GM12878 (cell line): ENCODE measurements around the gene CES4A. TPM values are rescaled to one million over a fixed set of nuclear protein-coding genes. Genes with fewer than 3 reads are reported as not detected.

Experiments used
- ATAC-seq: fragments of 200-7000 bp; cut with Tn5 transposase; 3 replicates; pipeline ENCODE4 v1.9.1; 2020; ENCODE audit warnings: mild to moderate bottlenecking, moderate library complexity
- BruUV-seq: library from RNA; stranded (reverse); fragments of 400-500 nt; replicated peaks from 2 replicates; lab custom pipeline; 2021; lab: Mats Ljungman, UMichigan
- CTCF ChIA-PET: fragments of 300-600 bp; sonication (Branson Sonifier 250); formaldehyde crosslinking; extraction: SDS; loops from one replicate; lab custom pipeline; 2021; ENCODE audit warnings: inconsistent platforms; lab: Yijun Ruan, JAX
- POLR2A ChIA-PET: fragments of 350-600 bp; formaldehyde crosslinking; extraction: SDS; loops from one replicate; lab custom pipeline; 2021; ENCODE audit warnings: inconsistent platforms; lab: Charles Lee
- RAD21 ChIA-PET: fragments of 300-600 bp; sonication (Branson Sonifier 250); formaldehyde crosslinking; loops from one replicate; lab custom pipeline; 2023; ENCODE audit warnings: antibody characterized with exemption; ENCODE audit not compliant: unreplicated experiment; lab: Charles Lee
- SMC1A ChIA-PET: fragments of 300-600 bp; sonication (Branson Sonifier 250); formaldehyde crosslinking; loops from one replicate; lab custom pipeline; 2023; ENCODE audit not compliant: unreplicated experiment, uncharacterized antibody; lab: Charles Lee
- DNase-seq: peaks from one replicate; pipeline ENCODE4 v3.0.0-alpha.2; 2011; ENCODE audit warnings: low read depth, low spot score
- FAIRE-seq: peaks from 3 replicates; lab custom pipeline; 2011; peaks lifted over from hg19 to GRCh38; lab: Jason Lieb, UNC
- H2AFZ ChIP-seq: 2 replicates; pipeline ENCODE4 v1.6.0; 2011; ENCODE audit warnings: low read depth, low read length, control low read depth; ENCODE audit not compliant: control insufficient read depth
- H3K27ac ChIP-seq: 2 replicates; pipeline ENCODE4 v1.5.1; 2011; ENCODE audit warnings: control low read depth; ENCODE audit not compliant: control insufficient read depth, insufficient read depth
- H3K27me3 ChIP-seq, 2 experiments: replicated peaks in 1 of 2; 2 replicates each; pipeline versions ENCODE4 v1.6.0 to v1.6.1; 2011; ENCODE audit warnings: low read length in 1 of 2; ENCODE audit not compliant: control insufficient read depth in 2 of 2, insufficient read depth in 2 of 2
- H3K36me3 ChIP-seq, 2 experiments: 2 replicates each; pipeline ENCODE4 v1.5.1; 2011; ENCODE audit warnings: low read length in 1 of 2; ENCODE audit not compliant: control insufficient read depth in 2 of 2, insufficient read depth in 2 of 2
- H3K4me1 ChIP-seq: 2 replicates; pipeline ENCODE4 v1.6.1; 2011; ENCODE audit warnings: mild to moderate bottlenecking, low read length, moderate library complexity, mixed read lengths; ENCODE audit not compliant: control insufficient read depth, insufficient read depth
- H3K4me2 ChIP-seq: 2 replicates; pipeline ENCODE4 v1.6.0; 2011; ENCODE audit warnings: control low read depth; ENCODE audit not compliant: control insufficient read depth, insufficient read depth
- H3K4me3 ChIP-seq: fragments of 200-600 bp; sonication (generic); 2 replicates; pipeline ENCODE4 v1.5.1; 2016
- H3K79me2 ChIP-seq: 2 replicates; pipeline ENCODE4 v1.6.0; 2011; ENCODE audit warnings: low read length; ENCODE audit not compliant: control insufficient read depth, insufficient read depth
- H3K9ac ChIP-seq: 2 replicates; pipeline ENCODE4 v1.8.0; 2011; ENCODE audit warnings: low read length, control low read depth, mixed read lengths; ENCODE audit not compliant: control insufficient read depth, insufficient read depth
- H3K9me3 ChIP-seq: replicated peaks from 3 replicates; pipeline ENCODE4 v1.5.1; 2011; ENCODE audit warnings: mild to moderate bottlenecking, low read length; ENCODE audit not compliant: control insufficient read depth, insufficient read depth
- H4K20me1 ChIP-seq: 2 replicates; pipeline ENCODE4 v1.6.0; 2011; ENCODE audit not compliant: control insufficient read depth, insufficient read depth
- CUX1 ChIP-seq: IDR thresholded peaks from 2 replicates; pipeline ENCODE4 v1.6.1; 2012; ENCODE audit warnings: improper control_type of control experiment, low read depth, low read length; ENCODE audit not compliant: insufficient replicate concordance
- EGR1 ChIP-seq, 2 experiments: IDR thresholded peaks; 1 replicate in 1 of 2; 2 replicates in 1 of 2; pipeline ENCODE4 v1.6.1; 2011 to 2012; ENCODE audit warnings: low read depth in 2 of 2, low read length in 2 of 2, borderline replicate concordance in 1 of 2, mild to moderate bottlenecking in 1 of 2, moderate library complexity in 1 of 2
- IRF3 ChIP-seq: fragments of 450-650 bp; IDR thresholded peaks from 2 replicates; pipeline ENCODE4 v1.6.1; 2014; ENCODE audit warnings: mild to moderate bottlenecking
- NBN ChIP-seq: fragments of 450-650 bp; IDR thresholded peaks from 2 replicates; pipeline ENCODE4 v1.6.1; 2016
- NFYA ChIP-seq: IDR thresholded peaks from 2 replicates; pipeline ENCODE4 v1.6.1; 2011; ENCODE audit warnings: low read depth, mild to moderate bottlenecking, low read length, improper control_type of control experiment, borderline replicate concordance
- PAX8 ChIP-seq: fragments of 450-650 bp; IDR thresholded peaks from 2 replicates; pipeline ENCODE4 v1.6.1; 2017; ENCODE audit warnings: mild to moderate bottlenecking, moderate library complexity
- POU2F2 ChIP-seq: IDR thresholded peaks from 3 replicates; pipeline ENCODE4 v1.6.1; 2011; ENCODE audit warnings: low read depth, mild to moderate bottlenecking, low read length, borderline replicate concordance
- RBBP5 ChIP-seq: fragments of 200-600 bp; sonication (generic); conservative IDR thresholded peaks from 2 replicates; pipeline ENCODE4 v1.6.1; 2016
- SUPT20H ChIP-seq: IDR thresholded peaks from 2 replicates; pipeline ENCODE4 v1.6.1; 2011; ENCODE audit warnings: low read depth, mild to moderate bottlenecking, low read length, moderate library complexity, borderline replicate concordance; ENCODE audit not compliant: control insufficient read depth
- ZNF592 ChIP-seq: fragments of 450-650 bp; IDR thresholded peaks from 2 replicates; pipeline ENCODE4 v1.6.1; 2017; ENCODE audit warnings: mild to moderate bottlenecking, moderate library complexity
- WGBS: methylation state at CpG from one replicate; pipeline ENCODE4 v1.1.6; 2016; ENCODE audit warnings: low lambda C conversion rate; ENCODE audit not compliant: insufficient replicate concordance, insufficient coverage; ENCODE audit errors: missing lambda C conversion rate; 5-methylcytosine and 5-hydroxymethylcytosine counted together
- in situ Hi-C: fragments of 300-500 bp; cut with MboI; formaldehyde crosslinking; loops from 9 replicates; pipeline ENCODE4 v1.14.3; 2018; ENCODE audit warnings: mixed read lengths
- intact Hi-C: fragments of 100-400 bp; cut with micrococcal nuclease; formaldehyde crosslinking; loops from one replicate; pipeline ENCODE4 v1.14.2; 2022; ENCODE audit not compliant: unreplicated experiment
- polyA plus RNA-seq, 11 experiments: library from polyadenylated mRNA; depleted of rRNA in 4 of 11; unstranded in 6 of 11; stranded (reverse) in 5 of 11; fragments of >200 nt; fragmentation: Nextera tagmentation in 4 of 11; fragmentation: Illumina TruSeq in 1 of 11; extraction: Ambion mirVana in 4 of 11; extraction: Trizol in 1 of 11; gene quantifications; 1 replicate in 1 of 11; 2 replicates in 10 of 11; pipeline versions ENCODE4 v1.2.1 to v1.2.3, GENCODE V29; 2011 to 2016; ENCODE audit warnings: inconsistent platforms in 2 of 11, missing spikeins in 2 of 11, low read depth in 1 of 11
- total RNA-seq, 4 experiments: library from RNA; depleted of rRNA in 3 of 4; stranded (reverse); fragments of >200 nt in 3 of 4; fragmentation: Illumina TruSeq in 1 of 4; extraction: Trizol in 1 of 4; gene quantifications; 2 replicates each; pipeline versions ENCODE4 v1.2.1 to v1.2.3, GENCODE V29; 2013 to 2021

The CES4A gene
- total and polyA plus RNA-seq, 10 of the 15 experiments (the other 5 are each of a cell fraction or from before 2014, with no cell fraction given), result 0.05 to 5.0 (median 2.1) TPM

GRCh38 chr16:66960270-66960669 is 28.1 kb upstream of the CES4A start:
- Histone ChIP-seq H3K79me2 (no peaks in the 10 kb centered on the region), H3K4me3 (no peak overlapping the region), H3K4me2 (no peak overlapping the region), H3K9ac (no peak overlapping the region), H3K4me1 (peaks cover 11% of the 10 kb centered on the region), H4K20me1 (no peaks in the 10 kb centered on the region), H3K9me3 (no peaks in the 10 kb centered on the region), H2AFZ (no peak overlapping the region), H3K36me3 (no peaks in the 10 kb centered on the region), H3K27me3 (no peaks in the 10 kb centered on the region), H3K27ac (no peak overlapping the region)
- CTCF ChIA-PET, result interaction anchor here (0.7 to 3.9 kb wide), 13 partner anchors 10 to 222 kb away, joined by 3 to 12 read pairs (median 3); partner anchors contain the start of gene B3GNT9
- BruUV-seq, result no TSS peak
- TF ChIP-seq NFYA, result no peak
- no peak for TF ChIP-seq PAX8
- no peak for TF ChIP-seq SUPT20H
- no peak for TF ChIP-seq ZNF592
- no peak for TF ChIP-seq EGR1 (IDR thresholded peaks at IDR 0.05; ENCODE audit: borderline replicate concordance in 1 of 2, low read depth in 2 of 2, low read length in 2 of 2)
- no peak for TF ChIP-seq CUX1
- TF ChIP-seq IRF3, result no peak
- no peak for TF ChIP-seq NBN
- no peak for TF ChIP-seq RBBP5
- TF ChIP-seq POU2F2, result no peak
- in situ Hi-C loops, result no loop called here
- no peak for FAIRE-seq
- no peak for DNase-seq
- no peak for ATAC-seq
- SMC1A ChIA-PET, result no interaction called here
- RAD21 ChIA-PET, result interaction anchor here (0.5 kb wide), 1 partner anchor 488 kb away, joined by 3 read pairs; no protein-coding TSS in a partner anchor
- POLR2A ChIA-PET, result no interaction called here
- intact Hi-C loops, result no loop called here
- 82% methylated on average over 1 of the region's 1 CpG for WGBS
